Mammary epithelial cell (primary cell): ENCODE measurements around the gene SDR42E1.

ENCODE experiments used
- CTCF ChIP-seq, 2 donors: IDR thresholded peaks in 1 of 2; conservative IDR thresholded peaks in 1 of 2; 2 replicates each; pipeline ENCODE4 v1.5.1; 2011 to 2012; ENCODE audit warnings: inconsistent platforms in 2 of 2, low read length in 2 of 2, mild to moderate bottlenecking in 2 of 2, control low read depth in 1 of 2, low read depth in 1 of 2; ENCODE audit not compliant: insufficient read depth in 1 of 2; ENCODE audit errors: extremely low read depth in 1 of 2
- EZH2 ChIP-seq: IDR thresholded peaks from 2 replicates; pipeline ENCODE4 v1.6.1; 2012; ENCODE audit warnings: low read length, inconsistent platforms, borderline replicate concordance

GRCh38 chr16:81992859-81993258 lies 18.4 kb downstream of the SDR42E1 start:
- TF ChIP-seq CTCF (conservative IDR thresholded peaks at IDR 0.05 in 1 of 2, IDR thresholded peaks at IDR 0.05 in 1 of 2; ENCODE audit: extremely low read depth in 1 of 2, insufficient read depth in 1 of 2, low read depth in 1 of 2, low read length in 2 of 2) = no peak
- TF ChIP-seq EZH2 = no peak
